Effector memory CD4-positive, alpha-beta T cell (primary cell): Measurements from ENCODE around the gene GUCA2B.

Experiments used
- DNase-seq, 3 donors: peaks; one replicate each; pipeline ENCODE4 v3.0.0-alpha.2; 2020
- H3K27ac ChIP-seq: 2 replicates; pipeline ENCODE4 v1.7.0; 2013; ENCODE audit warnings: mild to moderate bottlenecking, low read length, moderate library complexity; ENCODE audit not compliant: insufficient read depth, poor library complexity, severe bottlenecking
- H3K27me3 ChIP-seq: replicated peaks from 2 replicates; pipeline ENCODE4 v1.7.0; 2013; ENCODE audit warnings: mild to moderate bottlenecking, low read length; ENCODE audit not compliant: insufficient read depth, control insufficient read depth, poor library complexity, severe bottlenecking
- H3K36me3 ChIP-seq: 2 replicates; pipeline ENCODE4 v1.7.0; 2013; ENCODE audit warnings: mild to moderate bottlenecking, low read length, moderate library complexity; ENCODE audit not compliant: control insufficient read depth, insufficient read depth
- H3K4me1 ChIP-seq: 2 replicates; pipeline ENCODE4 v1.7.0; 2013; ENCODE audit warnings: low read length, mild to moderate bottlenecking; ENCODE audit not compliant: control insufficient read depth, insufficient read depth, poor library complexity, severe bottlenecking
- H3K4me3 ChIP-seq: 2 replicates; pipeline ENCODE4 v1.7.0; 2013; ENCODE audit warnings: low read length, low read depth, mild to moderate bottlenecking; ENCODE audit not compliant: insufficient read depth, poor library complexity, severe bottlenecking
- H3K9me3 ChIP-seq: 2 replicates; pipeline ENCODE4 v1.7.0; 2013; ENCODE audit warnings: mild to moderate bottlenecking, low read length, moderate library complexity; ENCODE audit not compliant: control insufficient read depth

GUCA2B gene

DNA sequence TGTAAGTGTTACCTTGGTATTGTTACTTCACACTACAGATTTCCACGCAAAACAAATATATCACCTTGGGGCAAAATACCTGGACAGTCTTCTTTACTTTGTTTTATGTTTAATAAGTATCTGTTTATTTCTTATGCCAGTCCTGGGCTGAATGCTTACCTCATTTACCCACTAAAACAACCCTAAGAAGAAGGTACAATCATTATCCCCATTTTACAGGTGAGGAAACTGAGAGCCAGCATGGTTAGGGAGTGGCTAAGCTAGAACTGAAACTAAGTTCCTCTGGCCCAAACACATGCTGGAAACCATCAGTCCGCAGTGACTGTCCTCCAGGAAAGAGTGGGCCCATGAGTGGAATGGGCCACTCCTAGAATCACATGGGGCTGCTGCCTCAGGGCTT is 13.0 kb upstream of the GUCA2B start:
- H3K4me1 ChIP-seq, result no peaks in the 10 kb centered on the region
- H3K4me3 ChIP-seq, result no peak overlapping the region
- H3K36me3 ChIP-seq, result no peaks in the 10 kb centered on the region
- H3K27me3 ChIP-seq, result no peaks in the 10 kb centered on the region
- no peak for DNase-seq
- no peak overlapping the region for H3K27ac ChIP-seq
- no peaks in the 10 kb centered on the region for H3K9me3 ChIP-seq

- H3K9me3 ChIP-seq, result no peaks in the 10 kb centered on the region
- no peaks in the 10 kb centered on the region for H3K36me3 ChIP-seq
- no peak overlapping the region for H3K4me3 ChIP-seq
- H3K27ac ChIP-seq, result no peak overlapping the region
- H3K27me3 ChIP-seq, result peaks cover 8% of the 10 kb centered on the region
- H3K4me1 ChIP-seq, result no peaks in the 10 kb centered on the region
- DNase-seq, result no peak
These were observed 11.2 kb upstream of the GUCA2B start for GRCh38 chr1:42141978-42142377.

DNA sequence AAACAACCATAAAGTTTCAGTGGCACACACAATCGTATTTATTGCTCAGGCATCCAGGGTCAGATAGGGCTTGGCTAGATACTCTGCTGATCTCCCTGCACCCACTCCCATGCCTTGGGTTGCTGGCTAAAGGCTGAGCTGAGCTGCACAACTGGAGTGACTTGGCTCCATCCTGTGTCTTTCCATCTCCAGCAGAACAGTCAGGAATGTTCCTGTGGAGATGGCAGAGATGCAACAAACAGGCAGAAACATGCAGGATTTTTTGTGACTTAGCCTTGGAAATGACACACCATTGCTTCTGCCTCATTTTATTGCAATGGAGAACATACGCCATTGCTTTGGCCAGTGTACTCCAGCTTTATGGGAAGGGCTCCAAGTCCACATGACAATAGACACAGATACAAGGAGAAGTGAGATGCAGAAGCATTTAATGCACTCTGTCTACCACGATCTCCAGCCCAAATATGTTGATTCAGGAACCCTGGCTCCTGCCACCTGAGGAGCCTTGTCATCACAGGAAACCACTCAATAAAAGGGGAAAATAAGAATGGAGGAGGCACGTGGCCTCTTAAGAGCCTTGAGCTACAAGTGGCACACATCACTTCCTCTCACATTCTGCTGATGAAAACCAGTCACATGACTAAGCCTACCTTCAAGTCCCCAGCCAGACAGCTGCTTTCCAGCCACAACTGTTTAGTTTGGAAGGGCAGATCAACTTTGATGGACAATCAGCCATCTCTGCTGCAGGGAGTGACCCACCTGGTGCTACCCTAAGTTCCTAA is 10.1 kb upstream of the GUCA2B start:
- Histone ChIP-seq H3K4me1 (no peaks in the 10 kb centered on the region), H3K27me3 (peaks cover 8% of the 10 kb centered on the region), H3K36me3 (no peaks in the 10 kb centered on the region), H3K9me3 (no peaks in the 10 kb centered on the region), H3K27ac (no peak overlapping the region), H3K4me3 (no peak overlapping the region)
- DNase-seq, result no peak

DNA sequence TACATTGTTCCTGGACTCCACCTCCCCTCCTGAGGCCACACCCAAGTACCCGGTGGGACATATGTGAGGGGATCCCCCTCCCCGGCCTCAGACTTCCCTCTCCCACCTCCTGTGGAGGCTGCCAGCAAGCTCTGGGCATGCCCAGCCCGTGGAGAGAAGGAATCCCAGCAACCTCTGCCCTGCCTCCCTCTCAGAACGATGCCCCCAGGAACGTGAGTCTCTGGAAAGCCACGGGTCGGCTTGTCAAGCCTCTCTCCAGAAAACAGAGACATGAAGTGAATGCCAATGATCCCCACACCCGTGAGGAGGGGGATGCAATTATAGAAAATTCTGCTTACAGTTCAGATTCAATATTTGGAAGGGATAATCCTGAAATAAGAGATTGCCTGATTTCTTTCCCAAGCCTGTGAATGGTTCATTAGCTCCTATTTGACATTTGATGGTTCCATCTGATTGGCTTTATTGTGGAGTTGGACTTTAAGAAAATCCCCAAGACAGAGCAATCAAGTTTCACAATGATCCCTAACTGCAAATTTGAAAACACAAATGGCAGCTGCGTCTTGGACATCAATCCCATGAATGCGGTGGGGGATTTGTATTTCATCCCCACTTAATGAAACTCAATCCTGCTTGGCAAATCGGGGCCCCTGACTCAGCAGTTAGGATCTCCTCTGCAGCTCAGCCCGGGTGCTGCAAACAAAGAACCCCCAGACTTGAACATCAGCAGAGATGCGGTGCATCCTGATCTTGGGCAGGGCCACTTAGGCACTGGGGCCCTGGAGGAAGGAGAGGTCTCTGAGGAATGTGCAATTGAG is 9.1 kb upstream of the GUCA2B start:
- Histone ChIP-seq H3K4me1 (no peaks in the 10 kb centered on the region), H3K9me3 (no peaks in the 10 kb centered on the region), H3K4me3 (no peak overlapping the region), H3K27me3 (peaks cover 8% of the 10 kb centered on the region), H3K36me3 (no peaks in the 10 kb centered on the region), H3K27ac (no peak overlapping the region)
- no peak for DNase-seq

DNA sequence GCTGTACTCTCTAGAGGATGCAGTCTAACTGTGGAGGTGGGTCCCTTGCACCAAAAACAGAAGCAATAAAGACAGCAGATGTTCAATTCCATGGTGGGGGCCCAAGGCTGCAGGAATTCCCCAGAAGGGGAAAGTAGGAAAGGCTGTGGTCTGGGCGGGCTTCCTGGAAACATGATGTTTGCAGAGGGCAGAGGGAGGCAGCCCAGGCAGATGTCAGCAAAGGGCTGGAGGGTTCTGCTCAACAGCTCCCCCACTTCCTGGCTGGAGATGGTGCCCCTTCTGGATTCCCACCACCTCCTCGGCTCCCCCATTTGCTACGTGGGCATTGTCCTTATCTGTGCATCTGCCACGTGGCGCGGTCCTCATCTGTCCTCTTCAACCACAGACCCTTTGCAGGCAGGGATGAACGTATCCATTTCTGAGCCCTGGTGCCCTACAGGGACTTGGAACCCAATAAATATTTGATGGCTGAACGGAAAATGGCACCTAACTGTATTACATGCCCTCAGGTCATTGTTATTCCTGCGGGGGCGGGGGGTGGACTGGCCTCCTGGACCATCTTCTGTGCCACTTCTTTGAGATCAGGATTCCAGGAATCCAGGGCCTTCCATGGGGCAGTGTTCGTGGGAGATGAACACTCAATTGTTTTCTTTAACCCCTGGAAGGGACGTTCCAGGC is 8.4 kb upstream of the GUCA2B start:
- H3K9me3 ChIP-seq, result no peaks in the 10 kb centered on the region
- no peak overlapping the region for H3K4me3 ChIP-seq
- H3K27ac ChIP-seq, result no peak overlapping the region
- H3K36me3 ChIP-seq, result no peaks in the 10 kb centered on the region
- peaks cover 8% of the 10 kb centered on the region for H3K27me3 ChIP-seq
- no peak for DNase-seq
- H3K4me1 ChIP-seq, result no peaks in the 10 kb centered on the region

DNA sequence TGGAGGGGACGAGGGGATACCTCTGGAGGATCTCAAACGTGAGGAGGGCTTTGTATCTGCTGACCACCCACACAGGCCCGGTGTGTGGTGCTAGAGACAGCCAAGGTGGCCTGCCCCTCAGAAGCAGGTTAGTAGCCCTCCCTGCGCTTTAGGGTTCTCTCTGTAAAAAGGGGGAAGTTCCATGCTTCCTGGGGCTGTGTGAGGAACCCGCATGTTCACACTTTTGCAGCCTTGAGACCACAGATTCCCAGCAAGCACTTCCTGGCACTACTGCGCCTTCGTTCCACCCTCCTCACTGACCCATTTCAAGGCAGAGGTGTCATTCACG is 7.9 kb upstream of the GUCA2B start:
- H3K4me1 ChIP-seq, result no peaks in the 10 kb centered on the region
- no peak overlapping the region for H3K27ac ChIP-seq
- no peak overlapping the region for H3K4me3 ChIP-seq
- H3K27me3 ChIP-seq, result peaks cover 8% of the 10 kb centered on the region
- H3K9me3 ChIP-seq, result no peaks in the 10 kb centered on the region
- no peak for DNase-seq
- no peaks in the 10 kb centered on the region for H3K36me3 ChIP-seq

DNA sequence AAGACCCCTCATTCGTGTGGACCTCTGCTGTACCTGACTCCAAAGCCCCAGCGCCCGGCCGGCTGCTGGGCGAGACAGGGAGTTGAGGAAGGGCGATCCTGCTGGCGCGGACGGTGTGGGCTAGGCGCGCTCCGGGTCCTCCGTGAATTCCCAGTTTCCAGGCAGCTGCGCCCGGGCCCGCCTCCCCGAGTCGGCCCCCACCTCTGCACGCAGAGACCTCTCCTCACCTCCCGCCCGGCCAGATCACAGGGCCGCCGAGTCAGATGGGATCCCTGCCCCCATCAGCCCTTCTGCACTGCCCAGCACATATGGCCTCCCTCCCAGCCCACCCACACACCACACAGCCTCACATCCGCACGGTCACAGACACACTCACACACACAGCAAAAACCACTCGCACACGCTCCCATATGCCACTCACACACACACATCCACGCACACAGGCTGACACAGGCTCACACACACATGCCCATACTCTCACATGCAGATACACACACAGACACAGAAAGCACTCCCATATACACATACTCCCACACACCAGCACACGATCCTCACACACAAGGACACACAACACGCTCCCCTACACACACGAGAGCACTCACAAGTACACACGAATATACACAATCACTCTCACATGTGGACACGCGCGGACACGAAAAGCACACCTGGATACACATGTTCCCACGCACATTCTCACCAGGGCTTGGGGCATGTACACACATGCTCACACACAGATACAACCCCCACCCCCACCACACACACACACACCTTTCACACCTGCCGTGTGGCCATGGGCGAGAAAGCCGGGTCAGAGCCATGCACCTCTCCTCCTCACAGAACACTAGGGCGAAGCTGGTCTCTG is 7.2 kb upstream of the GUCA2B start:
- no peaks in the 10 kb centered on the region for H3K9me3 ChIP-seq
- no peaks in the 10 kb centered on the region for H3K4me1 ChIP-seq
- no peak overlapping the region for H3K27ac ChIP-seq
- peaks cover 8% of the 10 kb centered on the region for H3K27me3 ChIP-seq
- no peak overlapping the region for H3K4me3 ChIP-seq
- no peak for DNase-seq
- no peaks in the 10 kb centered on the region for H3K36me3 ChIP-seq

GRCh38 chr1:42146626-42147320 is 6.4 kb upstream of the GUCA2B start:
- no peaks in the 10 kb centered on the region for H3K36me3 ChIP-seq
- H3K9me3 ChIP-seq, result no peaks in the 10 kb centered on the region
- H3K27me3 ChIP-seq, result peaks cover 8% of the 10 kb centered on the region
- H3K27ac ChIP-seq, result no peak overlapping the region
- no peaks in the 10 kb centered on the region for H3K4me1 ChIP-seq
- peak; percentile 28 to 48 (median 41) for DNase-seq
- no peak overlapping the region for H3K4me3 ChIP-seq

DNA sequence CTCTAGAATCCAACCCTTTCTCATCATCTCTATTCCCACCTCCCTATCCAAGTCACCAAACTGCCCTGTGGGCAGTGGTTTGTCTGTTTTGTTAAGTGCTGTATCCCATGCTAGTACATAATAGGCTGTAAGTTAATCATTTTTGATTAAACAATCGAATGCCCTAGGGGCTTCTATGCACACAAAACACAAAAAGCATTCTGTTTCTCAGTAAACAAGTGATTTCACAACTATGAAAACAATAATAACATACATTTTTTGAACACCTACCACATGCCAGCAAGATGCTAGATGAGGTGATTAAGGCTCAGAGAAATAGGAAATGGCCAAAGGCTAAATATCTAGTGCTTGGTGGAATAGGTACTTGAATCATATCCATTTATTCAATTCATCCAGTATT is 5.0 kb upstream of the GUCA2B start:
- Histone ChIP-seq H3K4me1 (no peaks in the 10 kb centered on the region), H3K4me3 (no peak overlapping the region), H3K36me3 (no peaks in the 10 kb centered on the region), H3K27ac (no peak overlapping the region), H3K27me3 (peaks cover 8% of the 10 kb centered on the region), H3K9me3 (no peaks in the 10 kb centered on the region)
- no peak for DNase-seq
